ENCODE measurements around the gene PRR15L. TPM values are rescaled to one million over a fixed set of nuclear protein-coding genes. Genes with fewer than 3 reads are reported as not detected.
"Not testable (repeated sequence)": the region's sequence is repeated elsewhere in the genome, so short reads cannot be mapped to it uniquely, and the experiment has no call there.

Gene PRR15L, protein sequence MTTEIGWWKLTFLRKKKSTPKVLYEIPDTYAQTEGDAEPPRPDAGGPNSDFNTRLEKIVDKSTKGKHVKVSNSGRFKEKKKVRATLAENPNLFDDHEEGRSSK
- total RNA-seq = not detected in 2 replicates

DNA sequence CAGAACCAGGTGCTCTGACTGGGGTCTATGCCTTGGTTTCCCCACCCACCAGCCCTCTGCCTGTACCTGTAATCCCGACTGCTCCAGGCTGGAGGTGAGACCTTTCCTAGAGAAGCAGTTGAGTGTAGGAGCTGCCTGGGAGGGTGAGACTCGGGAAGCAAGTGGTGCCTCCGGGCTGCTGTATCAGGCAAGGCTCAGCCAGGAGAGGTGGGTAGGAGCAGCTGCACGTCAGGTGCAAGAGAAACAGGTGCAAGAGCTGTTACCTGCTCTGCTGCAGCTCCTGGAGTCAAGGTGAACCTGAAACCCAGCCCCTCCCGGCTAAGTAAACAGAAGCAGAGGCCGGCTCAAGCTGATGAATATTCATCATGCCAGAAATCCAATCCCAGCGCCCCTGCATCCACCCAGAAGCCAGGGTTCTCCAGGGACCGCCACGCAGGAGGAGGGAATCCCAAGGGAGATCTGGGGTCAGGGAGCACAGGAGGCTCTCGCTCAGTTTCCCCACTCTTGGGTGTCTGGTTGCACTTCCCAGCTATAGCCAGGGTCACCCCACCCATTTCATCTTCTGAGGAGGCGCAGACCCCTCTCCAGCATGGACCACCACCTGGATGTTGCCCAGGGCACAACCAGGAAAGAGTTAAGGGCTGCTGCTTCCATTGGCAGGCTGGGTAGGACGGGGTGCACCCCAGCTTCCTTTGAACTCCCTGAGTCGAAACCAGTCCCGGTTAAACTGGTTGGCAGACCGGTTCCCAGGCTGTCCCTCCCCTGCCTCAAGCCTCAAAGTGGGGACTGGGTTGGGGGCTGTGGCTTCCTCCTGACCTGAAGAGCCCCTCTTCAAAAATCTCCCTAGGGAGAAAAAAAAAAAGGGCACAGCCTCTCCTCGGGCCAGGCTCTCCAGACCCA, at the start of gene PRR15L:
Gene PRR15L (minus strand): TSS at position 293 of the 900 bp plus-strand sequence. CDS start 4,649 bp downstream, outside the sequence.
- intact Hi-C loops (cut with micrococcal nuclease) = no loop called here

DNA sequence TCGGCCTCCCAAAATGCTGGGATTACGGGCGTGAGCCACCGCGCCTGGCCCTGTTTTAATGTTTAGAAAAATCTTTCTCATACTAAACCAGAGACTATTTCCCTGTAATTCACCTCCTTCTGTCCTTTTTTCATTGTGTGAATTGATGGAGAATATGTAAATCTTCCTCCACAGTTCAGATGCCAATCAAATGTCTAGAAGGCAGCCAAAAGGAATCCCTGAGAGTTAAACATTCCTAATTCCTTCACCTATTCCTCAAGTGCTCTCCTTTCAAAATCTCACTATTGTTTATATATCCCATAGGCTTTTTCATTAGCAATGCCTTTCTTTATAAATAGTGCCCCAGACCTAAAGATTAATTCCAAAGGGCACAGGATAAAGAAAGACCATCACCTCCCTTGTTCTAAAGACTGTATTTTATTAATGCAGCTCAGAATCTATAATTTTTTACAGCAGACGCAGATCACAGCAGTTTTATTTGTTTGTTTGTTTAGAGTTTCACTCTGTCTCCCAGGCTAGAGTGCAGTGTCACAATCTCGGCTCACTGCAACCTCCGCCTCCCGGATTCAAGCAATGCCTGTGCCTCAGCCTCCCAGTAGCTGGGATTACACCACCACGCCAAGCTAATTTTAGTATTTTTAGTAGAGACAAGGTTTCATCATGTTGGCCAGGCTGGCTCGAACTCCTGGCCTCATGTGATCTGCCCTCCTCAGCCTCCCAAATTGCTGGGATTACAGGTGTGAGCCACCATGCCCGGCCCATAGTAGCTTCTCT, 49.4 kb upstream of the PRR15L start:
- intact Hi-C loops (cut with micrococcal nuclease) = no loop called here

DNA sequence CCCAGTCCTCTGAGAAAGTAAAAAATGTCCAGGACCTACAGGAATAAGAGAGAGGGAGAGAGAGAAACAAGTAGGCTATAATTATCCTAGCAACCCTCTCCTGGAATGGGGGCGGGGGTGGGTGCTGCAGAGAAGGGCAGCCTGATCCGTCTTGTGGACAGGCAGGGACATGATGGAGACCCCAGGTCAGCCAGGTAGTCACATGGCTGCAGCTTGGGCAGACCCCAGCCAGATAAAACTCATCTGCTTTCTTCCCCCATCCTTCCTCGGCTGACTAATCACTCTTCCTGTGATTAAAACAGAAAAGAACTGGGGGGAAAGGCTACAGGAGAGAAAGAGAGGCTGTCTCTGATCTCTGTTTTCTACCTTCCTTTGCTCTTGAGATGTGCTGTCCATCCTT, 47.3 kb upstream of the PRR15L start:
- intact Hi-C loops (cut with micrococcal nuclease) = no loop called here

DNA sequence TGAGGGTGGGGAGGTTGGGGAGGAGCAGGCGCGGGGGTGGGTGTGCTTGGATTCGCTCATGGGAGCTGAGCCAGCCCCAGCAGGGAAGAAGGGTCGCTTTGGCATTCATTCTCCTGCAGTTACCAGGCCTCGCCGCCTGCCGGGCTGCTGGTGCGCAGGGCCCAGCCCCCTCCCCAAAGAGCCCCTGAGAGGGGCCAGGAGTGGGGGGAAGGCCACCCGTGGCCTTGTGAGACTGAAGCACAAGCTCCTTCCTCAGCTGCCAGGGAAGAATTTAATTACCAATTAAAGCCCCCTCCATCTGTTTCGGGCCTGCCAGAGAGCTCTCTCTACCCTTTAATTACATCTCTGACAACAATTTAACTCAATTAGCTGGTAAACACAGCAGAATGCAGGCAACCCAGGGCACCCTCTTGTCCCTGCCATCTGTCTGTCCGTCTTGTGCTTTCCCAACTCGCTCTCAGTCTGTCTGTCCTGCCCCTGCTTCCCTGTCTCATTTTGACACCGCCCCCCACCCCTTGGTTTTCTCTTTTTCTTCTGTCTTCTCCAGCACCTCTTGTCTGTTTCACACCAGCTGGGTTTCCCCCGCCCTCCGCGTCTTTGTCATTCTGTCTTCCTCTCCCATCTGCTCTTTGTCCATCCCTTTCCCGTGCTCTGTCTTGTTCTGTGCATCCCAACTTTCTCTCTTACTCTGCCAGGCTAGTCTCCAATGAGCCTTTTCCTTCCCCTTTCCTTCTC, 45.9 kb upstream of the PRR15L start:
- intact Hi-C loops (cut with micrococcal nuclease) = no loop called here

DNA sequence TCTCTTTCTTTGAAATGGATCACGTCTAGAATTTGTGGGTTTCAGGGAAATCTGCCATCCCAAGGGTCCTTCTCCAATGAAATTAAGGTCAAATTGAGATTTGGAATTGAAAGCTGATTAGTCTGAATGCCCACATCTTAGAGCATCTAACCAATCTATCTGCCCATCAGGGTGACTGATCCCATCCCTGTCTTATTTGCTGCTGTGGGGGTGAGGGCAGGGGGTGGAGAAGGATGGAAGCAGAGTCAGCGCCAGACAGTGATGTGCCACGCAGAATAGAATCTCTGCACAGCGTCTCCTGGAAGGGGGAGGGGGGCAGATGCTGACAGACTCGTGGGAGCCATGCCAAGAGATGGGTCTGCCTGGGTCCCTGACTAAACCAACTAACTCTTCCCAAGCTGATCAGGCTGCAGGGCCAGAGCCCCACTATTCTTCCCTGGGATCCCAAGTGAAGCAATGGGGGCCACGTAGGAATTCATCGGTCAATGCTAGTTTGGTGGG, 45.3 kb upstream of the PRR15L start:
- intact Hi-C loops (cut with micrococcal nuclease) = no loop called here

DNA sequence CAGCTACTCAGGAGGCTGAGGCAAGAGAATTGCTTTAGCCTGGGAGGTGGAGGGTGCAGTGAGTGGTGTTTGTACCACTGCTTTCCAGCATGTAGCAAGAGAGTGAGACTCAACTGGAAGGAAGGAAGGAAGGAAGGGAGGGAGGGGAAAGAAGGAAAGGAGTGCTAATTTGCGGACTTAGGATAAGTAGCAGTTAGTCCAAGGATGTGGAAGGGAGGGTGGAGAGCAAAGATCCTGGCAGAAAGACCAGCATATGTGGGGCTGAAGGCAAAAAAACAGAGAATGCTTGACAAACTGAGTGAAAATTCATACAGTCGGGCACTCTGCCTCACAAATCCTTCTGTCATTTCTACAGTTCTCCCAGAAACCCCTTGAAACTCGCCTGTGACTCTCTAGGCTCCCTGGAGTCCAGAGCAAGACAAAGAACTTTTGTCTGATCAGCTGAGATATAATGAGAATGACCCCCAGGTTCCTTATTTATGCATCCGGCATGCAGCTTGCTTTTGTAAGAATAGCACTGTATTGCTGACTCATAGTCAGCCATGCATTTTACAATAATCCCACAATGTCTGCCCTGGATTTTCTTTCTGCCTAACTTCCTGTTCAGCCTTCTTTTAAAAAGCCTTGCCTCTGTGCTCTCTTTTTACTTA, 44.7 kb upstream of the PRR15L start:
- intact Hi-C loops (cut with micrococcal nuclease) = no loop called here

DNA sequence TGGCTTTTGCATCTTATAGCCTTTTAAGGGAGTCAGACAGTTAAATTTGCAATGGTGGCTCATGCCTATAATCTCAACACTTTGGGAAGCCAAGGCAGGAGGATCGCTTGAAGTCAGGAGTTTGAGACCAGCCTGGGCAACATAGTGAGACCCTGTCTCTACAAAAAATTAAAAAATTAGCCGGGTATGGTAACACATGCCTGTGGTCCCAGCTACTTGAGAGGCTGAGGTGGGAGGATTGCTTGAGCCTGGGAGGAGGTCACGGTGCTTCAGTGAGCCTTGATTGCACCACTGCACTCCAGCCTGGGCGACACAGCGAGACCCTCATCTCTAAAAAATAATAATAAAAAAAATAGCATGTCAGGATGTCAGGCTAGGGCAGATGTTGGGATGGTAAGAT, 44.0 kb upstream of the PRR15L start:
- intact Hi-C loops (cut with micrococcal nuclease) = not testable (repeated sequence)

DNA sequence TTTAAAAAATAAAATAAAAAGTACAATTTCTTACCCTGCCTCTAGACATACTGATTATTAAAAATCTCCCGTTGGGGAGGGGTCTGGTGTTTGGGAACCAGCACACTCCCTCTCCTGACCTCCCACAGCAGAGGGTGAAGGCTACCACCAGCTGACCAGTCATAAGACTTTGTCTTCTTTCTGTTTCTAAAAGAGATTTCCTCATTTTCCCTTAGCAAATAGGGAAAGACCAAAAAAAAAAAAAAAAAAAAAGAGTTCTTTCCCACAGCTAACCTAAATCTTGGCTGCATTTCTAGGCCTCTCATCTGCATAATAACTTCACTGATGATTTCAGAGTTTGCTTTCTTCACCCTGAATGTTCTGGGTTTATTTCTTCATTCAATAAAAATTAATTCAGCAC, 43.5 kb upstream of the PRR15L start:
- intact Hi-C loops (cut with micrococcal nuclease) = no loop called here

DNA sequence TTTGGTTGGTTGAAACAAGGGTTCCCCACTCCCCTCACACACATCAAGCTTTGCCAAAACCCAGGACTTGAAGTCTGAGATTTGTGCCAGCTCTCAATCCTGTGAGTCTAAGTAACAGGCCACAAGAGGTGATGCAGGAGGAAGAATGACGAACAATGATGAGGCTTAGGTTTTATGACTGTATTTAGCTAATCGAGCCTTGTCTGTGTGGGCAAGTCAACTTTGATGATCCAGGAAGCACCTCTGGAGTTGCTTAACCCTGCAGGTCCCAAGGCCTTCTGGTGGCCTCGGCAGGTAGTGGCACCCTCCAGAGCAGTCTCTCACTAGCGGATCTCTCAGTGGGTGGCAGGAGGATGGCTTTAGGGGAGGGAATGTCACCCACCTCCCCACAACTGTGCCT, 41.9 kb upstream of the PRR15L start:
- intact Hi-C loops (cut with micrococcal nuclease) = no loop called here

DNA sequence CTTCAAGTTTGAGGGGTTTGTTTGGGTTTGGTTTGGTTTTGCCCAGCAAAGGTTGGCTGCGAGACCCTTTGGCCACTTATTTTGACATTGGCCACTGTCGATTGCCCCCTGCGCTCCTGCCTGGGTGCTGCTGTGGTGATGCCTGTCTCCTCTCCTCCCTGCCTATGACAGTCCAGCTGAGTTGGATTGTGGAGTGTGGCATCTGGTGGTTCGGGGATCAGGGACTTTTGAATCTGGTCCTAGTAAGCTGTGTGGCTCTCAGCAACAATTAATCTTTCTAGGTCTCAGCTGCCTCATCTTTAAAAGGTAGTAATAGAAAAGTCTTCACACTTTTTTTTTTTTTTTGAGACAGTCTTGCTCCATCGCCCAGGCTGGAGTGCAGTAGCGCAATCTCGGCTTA, 40.4 kb upstream of the PRR15L start:
- intact Hi-C loops (cut with micrococcal nuclease) = no loop called here

DNA sequence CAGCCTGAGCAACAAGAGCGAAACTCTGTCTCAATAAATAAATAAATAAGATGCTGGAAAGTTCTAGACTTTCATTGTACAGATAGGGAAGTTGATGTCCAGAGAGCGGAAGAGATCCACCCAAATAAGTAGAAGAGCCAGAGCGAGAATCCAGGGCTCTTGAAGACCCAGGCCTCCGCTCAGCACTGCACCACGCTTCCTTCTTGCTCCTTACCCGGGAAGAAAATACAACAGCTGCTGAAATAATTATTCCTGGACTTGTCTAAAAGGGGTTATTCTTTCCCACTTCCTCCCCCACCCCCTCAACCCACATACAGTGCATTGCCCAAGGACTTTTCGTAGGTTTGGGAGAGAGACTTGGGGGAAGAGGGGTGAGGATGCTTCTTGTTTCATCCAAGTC, 39.9 kb upstream of the PRR15L start:
- intact Hi-C loops (cut with micrococcal nuclease) = no loop called here

DNA sequence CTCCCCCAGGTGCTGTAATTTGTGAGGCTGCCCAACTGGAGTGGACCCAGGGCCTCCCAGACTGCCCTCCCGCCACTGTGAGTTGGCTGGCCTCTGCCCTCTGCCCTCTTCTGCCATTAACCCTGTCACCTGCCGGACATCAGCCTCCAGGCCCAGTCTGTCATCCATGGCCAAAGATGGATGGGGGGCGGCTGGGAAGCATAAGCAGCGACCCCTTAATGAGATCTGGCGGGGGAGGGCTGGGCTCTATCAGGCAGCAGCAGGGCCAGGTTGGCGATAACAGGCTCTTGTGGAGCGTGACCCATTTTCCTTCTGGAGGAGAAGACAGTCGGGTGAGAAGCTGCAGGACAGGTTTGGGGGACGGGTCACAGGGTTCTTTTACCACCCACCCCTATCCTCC, 38.5 kb upstream of the PRR15L start:
- intact Hi-C loops (cut with micrococcal nuclease) = no loop called here

DNA sequence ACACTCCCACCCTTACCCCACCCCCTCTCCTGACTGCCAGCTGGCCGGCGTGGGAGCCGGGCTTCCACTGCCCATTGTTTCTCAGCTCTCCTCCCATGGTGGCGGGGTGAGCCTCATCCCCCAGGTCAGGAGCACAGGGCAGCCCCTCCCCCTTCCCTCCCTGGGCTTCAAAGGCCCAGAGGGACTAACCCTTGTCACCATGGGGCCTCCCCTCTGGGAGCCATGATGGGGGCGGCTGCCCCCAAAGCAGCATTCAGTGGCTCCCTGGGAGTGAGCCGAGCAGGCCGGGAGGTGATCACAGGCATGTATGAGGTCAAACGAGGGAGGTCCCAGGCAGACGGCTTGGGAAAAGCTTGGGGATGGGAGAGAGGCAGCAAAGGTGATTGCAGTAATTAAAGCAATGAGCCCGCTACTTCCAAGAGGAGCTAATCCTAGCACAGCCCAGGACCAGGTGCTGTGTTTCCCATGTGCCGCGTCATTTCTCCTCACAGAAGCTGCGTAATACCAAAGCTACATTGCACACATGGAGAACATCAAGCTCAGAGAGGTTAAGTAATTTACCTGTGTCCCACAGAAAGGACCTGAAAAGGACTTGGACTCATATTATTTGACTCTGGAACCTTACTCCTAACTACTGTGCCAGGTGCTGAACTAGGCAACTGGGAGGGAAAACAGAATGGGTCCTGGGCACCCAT, 37.7 kb upstream of the PRR15L start:
- intact Hi-C loops (cut with micrococcal nuclease) = no loop called here

DNA sequence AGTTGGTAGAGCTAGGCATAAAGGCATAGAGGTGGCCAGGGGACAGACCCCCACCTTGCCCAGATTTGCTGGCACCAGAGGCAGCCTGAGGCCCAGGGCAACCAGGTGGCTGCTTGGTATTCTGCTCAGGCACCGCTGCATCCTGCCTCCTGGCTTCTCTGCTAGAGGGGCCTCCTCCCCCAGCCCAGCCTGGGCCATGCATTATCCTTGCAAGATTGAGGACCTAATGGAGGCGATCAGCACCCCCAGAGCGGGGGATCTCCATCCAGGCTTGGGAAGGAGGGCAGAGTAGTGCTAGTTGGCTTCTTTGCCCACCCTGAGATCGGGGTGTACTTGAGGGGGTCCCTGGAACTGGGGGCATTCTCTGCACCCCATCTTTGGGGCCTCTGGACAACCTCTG, 37.0 kb upstream of the PRR15L start:
- intact Hi-C loops (cut with micrococcal nuclease) = no loop called here

DNA sequence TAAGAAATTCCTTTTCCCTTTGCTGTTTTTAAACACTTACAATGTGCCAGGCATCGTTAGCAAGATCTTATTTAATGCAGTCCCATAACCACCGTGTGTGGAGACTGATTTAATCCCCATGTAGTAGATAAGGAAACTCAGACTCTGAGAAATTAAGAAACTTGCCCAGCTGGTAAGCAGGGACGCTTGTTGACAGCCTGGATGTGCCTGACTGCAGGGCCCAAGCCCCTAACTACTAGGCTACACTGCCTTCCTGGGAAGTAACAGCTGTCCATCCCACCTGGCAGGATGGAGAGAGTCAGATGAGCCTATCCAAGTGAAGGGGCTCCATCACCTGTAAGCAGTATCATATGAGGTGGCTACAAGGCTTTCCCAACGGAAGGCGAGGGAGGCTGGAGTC, 36.3 kb upstream of the PRR15L start:
- intact Hi-C loops (cut with micrococcal nuclease) = no loop called here

DNA sequence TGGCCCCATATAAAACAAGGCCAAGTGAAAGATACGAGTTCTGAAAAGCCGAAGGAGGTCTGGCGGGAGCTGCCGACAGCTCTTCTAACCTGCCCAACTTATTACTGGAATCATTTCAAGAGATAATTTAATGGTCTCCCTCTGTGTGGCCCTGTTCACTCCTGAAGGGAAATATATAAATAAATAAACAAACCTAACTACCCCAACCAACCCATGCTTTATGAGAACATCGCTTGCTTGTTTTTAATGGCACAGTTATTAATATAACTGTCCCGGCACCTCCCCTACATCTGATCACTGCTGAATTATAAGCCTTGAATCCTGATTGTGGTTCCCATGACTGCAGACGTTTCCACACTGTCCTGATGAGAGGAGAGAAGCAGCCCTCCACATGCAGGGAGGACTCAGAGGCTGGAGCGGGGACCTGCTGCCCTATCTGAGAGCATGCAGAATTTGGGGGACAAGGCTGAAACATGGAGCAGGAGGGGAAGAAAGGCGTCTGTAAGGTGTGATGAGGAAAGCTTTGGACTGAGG, 35.4 kb upstream of the PRR15L start:
- intact Hi-C loops (cut with micrococcal nuclease) = no loop called here

DNA sequence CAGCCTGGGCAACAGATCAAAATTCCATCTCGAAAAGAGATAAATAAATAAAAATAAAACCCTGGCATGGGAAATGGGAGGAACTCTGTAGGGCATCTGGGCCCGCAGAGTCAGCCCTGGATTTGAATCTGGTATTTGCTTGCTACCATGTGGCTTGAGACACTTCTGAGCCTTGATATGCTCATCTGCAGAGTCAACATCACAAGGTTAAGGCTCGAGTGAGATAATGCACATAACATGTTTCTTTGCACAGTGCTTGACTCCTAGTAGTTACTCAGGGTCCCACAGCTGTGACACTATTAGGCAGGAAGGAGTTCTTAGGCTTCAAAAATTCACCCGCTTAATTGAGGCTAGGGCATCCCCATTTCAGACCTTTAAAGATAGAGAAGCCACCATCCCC, 34.5 kb upstream of the PRR15L start:
- intact Hi-C loops (cut with micrococcal nuclease) = no loop called here

DNA sequence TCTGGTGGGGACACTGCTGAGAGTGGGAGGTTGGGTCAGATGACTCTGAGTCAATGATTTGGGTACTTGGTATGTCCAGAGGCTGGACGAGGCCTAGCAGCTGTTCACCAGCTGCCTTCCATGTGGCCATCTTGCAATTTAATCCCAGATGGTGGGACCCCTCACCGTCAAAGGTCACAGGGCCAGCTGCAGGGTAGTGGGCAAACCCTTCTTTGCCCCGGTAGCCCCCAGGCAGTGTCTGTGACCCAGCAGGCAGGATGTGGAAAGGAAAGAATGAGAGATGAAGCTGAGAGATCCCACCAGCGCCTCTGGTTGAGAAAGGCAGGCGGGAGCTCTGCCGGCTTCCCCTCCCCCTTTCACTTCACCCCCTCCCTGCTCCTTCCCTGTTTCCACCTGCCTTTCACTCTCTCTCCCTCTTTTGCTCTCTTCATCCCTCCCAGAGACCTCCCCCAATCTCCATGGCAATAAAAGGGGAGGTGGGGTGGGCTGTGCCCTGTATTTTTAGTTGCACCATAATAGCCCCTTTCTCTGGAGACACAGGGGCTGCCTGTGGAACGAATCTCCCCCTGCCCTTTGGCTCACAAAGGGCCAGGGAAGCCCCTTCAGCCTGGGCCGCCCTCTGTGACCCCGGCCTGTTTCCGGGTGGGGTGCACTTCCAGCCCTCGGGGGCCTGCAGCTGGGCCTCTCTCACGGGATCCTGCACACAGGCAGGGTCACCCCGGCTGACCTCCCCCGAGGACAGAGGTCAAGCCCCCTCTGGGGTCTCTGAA, 33.5 kb upstream of the PRR15L start:
- intact Hi-C loops (cut with micrococcal nuclease) = no loop called here

DNA sequence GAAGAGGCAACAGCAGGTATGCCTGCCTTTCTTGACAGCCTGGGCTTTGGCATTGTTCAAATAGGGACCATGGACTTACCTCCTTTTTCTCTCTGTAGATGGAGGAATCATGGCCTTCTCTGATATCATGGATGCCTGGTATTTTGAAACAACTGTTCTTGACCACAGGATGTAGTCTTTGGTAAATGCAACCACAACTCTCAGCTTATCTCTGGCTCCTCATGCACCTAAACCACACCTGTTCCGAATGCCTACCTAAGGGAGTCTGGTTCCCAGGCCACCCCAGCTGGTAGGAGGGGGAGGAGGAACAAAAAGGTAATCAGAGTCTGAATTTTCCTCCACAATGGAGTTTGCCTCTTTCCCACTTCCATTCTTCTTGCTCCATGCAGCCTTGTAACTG, 32.0 kb upstream of the PRR15L start:
- intact Hi-C loops (cut with micrococcal nuclease) = no loop called here
